Body of pancreas (tissue), 4 donors: ENCODE results near the gene SYNGR3. TPM values are rescaled to one million over a fixed set of nuclear protein-coding genes. Genes with fewer than 3 reads are reported as not detected.

Experiments
- ATAC-seq: fragments of 150-250 bp; one replicate; pipeline ENCODE4 v1.9.1; 2016
- DNase-seq, 4 donors: peaks; one replicate each; pipeline ENCODE4 v3.0.0-alpha.2; 2019
- H3K27ac ChIP-seq, 4 donors: fragments of 200-600 bp; sonication (generic); 1 replicate in 3 of 4; 2 replicates in 1 of 4; pipeline versions ENCODE4 v1.5.1 to v1.6.1; 2016 to 2019; ENCODE audit warnings: mild to moderate bottlenecking in 1 of 4, mixed read lengths in 1 of 4, moderate library complexity in 1 of 4
- H3K27me3 ChIP-seq, 2 donors: fragments of 200-600 bp; sonication (generic); one replicate each; pipeline ENCODE4 v1.6.0; 2016; ENCODE audit warnings: mild to moderate bottlenecking in 1 of 2
- H3K36me3 ChIP-seq, 2 donors: fragments of 200-600 bp; sonication (generic); replicated peaks in 1 of 2; 2 replicates each; pipeline ENCODE4 v1.5.1; 2016; ENCODE audit warnings: low read depth in 2 of 2; ENCODE audit not compliant: insufficient read depth in 1 of 2
- H3K4me1 ChIP-seq: fragments of 200-600 bp; sonication (generic); one replicate; pipeline ENCODE4 v1.6.0; 2016
- H3K4me3 ChIP-seq, 2 donors: fragments of 200-600 bp; sonication (generic); 1 replicate in 1 of 2; 2 replicates in 1 of 2; pipeline ENCODE4 v1.5.1; 2016 to 2019
- H3K9me3 ChIP-seq, 3 donors: fragments of 200-600 bp; sonication (generic); 1 replicate in 2 of 3; 2 replicates in 1 of 3; pipeline ENCODE4 v1.5.1; 2016
- CTCF ChIP-seq, 7 experiments: fragments of 450-650 bp in 4 of 7; fragments of 200-600 bp in 3 of 7; sonication (generic) in 3 of 7; IDR thresholded peaks; one replicate each; pipeline ENCODE4 v1.5.1; 2016 to 2019; ENCODE audit warnings: antibody characterized with exemption in 7 of 7
- POLR2A ChIP-seq, 3 donors: fragments of 450-650 bp; IDR thresholded peaks; one replicate each; pipeline ENCODE4 v1.6.1; 2016; ENCODE audit warnings: antibody characterized with exemption in 3 of 3, mild to moderate bottlenecking in 2 of 3
- WGBS, 2 donors: methylation state at CpG; one replicate each; pipeline ENCODE4 v1.1.5; 2017; 5-methylcytosine and 5-hydroxymethylcytosine counted together
- intact Hi-C: fragments of 100-400 bp; cut with DNase I; formaldehyde crosslinking; loops from one replicate; pipeline ENCODE4 v1.15.1; 2023
- total RNA-seq, 2 donors: library from RNA; depleted of rRNA; stranded (reverse); fragments of >200 nt; gene quantifications; one replicate each; pipeline ENCODE4 v1.1.0, GENCODE V29; 2016

SYNGR3 gene
- total RNA-seq, 2 donors from 2014 or later = 0.33 to 1.6 TPM

DNA sequence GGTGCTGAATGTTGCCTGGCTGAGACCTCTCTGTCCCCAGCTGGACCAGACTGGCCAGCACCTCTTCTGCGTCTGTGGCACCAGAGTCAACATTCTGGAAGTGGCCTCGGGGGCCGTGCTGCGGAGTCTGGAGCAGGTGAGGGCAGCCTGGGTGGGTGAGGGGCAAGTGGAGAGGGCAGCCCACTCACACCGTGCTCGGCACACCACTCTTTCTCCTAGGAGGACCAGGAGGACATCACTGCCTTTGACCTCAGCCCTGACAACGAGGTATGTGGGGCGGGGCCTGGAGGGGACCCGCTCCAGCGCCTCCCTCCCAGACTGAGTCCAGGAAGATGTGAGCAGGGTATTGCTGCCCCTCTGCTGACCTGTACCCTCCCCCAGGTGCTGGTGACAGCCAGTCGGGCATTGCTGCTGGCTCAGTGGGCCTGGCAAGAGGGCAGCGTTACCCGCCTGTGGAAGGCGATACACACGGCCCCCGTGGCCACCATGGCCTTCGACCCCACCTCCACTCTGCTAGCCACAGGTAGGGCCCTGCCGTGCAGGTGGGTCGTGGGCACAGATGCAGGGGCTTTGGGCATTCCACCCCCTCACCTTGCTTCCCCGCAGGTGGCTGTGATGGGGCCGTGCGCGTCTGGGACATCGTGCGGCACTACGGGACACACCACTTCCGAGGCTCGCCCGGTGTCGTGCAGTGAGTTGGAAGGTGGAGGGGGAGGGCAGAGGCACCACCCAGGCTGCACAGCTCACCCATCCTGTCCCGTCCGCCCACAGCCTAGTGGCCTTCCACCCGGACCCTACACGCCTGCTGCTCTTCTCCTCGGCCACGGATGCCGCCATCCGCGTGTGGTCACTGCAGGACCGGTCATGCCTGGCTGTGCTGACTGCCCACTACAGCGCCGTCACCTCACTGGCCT is 15.4 kb upstream of the SYNGR3 start:
- H3K4me3 ChIP-seq = no peak overlapping the region
- peaks cover 0 to 20% of the 10 kb centered on the region in 2 donors for H3K36me3 ChIP-seq
- TF ChIP-seq CTCF (IDR thresholded peaks at IDR 0.05) (no peak), POLR2A (IDR thresholded peaks at IDR 0.05) (no peak)
- peaks cover 39% of the 10 kb centered on the region for H3K4me1 ChIP-seq
- ATAC-seq (no peak), DNase-seq (no peak)
- intact Hi-C loops = no loop called here
- H3K27ac ChIP-seq = no peak overlapping the region
- H3K27me3 ChIP-seq = no peaks in the 10 kb centered on the region
- no peaks in the 10 kb centered on the region for H3K9me3 ChIP-seq
- WGBS, 2 donors = 88 to 91% methylated on average over 6 to 38 of the region's 42 CpGs

DNA sequence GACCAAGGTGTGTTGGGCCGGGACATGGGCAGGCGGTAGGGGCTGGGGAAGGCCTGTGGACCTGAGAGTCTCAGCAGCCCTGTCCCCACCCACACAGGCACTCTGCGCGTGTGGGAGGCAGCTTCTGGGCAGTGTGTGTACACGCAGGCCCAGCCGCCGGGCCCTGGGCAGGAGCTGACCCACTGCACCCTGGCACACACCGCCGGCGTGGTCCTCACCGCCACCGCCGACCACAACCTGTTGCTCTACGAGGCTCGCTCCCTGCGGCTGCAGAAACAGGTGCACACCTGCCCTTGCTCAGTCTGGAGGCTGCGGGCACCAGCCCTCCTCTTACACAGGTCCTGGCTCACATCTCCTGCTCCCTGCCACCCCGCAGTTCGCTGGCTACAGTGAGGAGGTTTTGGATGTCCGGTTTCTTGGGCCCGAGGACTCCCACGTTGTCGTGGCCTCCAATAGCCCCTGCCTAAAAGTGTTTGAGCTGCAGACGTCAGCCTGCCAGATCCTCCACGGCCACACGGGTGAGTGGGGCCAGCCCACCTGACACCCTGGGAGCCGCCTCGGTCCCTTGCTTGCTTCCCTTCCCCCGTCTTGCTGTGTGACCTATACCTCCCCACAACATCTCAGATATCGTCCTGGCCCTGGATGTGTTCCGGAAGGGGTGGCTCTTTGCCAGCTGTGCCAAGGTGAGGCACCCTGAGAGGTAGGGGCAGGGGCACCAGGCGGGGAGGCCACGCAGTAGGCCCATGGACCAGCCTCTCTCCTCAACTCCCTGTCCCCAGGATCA is 14.1 kb upstream of the SYNGR3 start:
- whole genome bisulfite sequencing, 2 donors = 86 to 88% methylated on average over 14 to 30 of the region's 33 CpGs

DNA sequence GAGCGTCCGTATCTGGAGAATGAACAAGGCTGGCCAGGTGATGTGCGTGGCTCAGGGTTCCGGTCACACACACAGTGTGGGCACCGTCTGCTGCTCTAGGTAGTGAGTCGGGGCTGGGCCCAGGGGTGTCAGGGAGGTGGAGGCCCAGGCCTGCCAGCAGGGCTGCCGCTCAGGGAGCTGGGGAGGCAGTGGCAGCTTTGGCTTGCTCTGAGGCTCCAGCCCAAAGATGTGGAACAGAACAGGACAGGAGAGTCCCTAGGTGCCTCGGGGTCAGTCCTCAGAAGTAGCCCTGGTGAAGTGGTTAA is 13.6 kb upstream of the SYNGR3 start:
- no peak for ATAC-seq
- Histone ChIP-seq H3K27me3 (no peaks in the 10 kb centered on the region), H3K4me1 (peaks cover 47% of the 10 kb centered on the region), H3K36me3 (peaks cover 0 to 20% of the 10 kb centered on the region in 2 donors), H3K4me3 (no peak overlapping the region), H3K9me3 (no peaks in the 10 kb centered on the region), H3K27ac (no peak overlapping the region)
- no peak for TF ChIP-seq POLR2A (IDR thresholded peaks at IDR 0.05)
- TF ChIP-seq CTCF (IDR thresholded peaks at IDR 0.05) = no peak
- 89 to 97% methylated on average over 7 to 8 of the region's 8 CpGs for WGBS, 2 donors
- intact Hi-C loops = no loop called here
- DNase-seq = no peak

More for the DNA sequence above, 14.1 kb upstream of the SYNGR3 start:
- ATAC-seq (no peak), DNase-seq (no peak)
- Histone ChIP-seq H3K27ac (no peak overlapping the region), H3K36me3 (peaks cover 0 to 20% of the 10 kb centered on the region in 2 donors), H3K4me1 (peaks cover 50% of the 10 kb centered on the region), H3K9me3 (no peaks in the 10 kb centered on the region), H3K4me3 (no peak overlapping the region), H3K27me3 (no peaks in the 10 kb centered on the region)
- no peak for TF ChIP-seq CTCF (IDR thresholded peaks at IDR 0.05)
- no peak for TF ChIP-seq POLR2A (IDR thresholded peaks at IDR 0.05)
- intact Hi-C loops = no loop called here

GRCh38 chr16:1976951-1977874 is 12.6 kb upstream of the SYNGR3 start:
- 89 to 91% methylated on average over 22 to 32 of the region's 33 CpGs for WGBS, 2 donors
- Histone ChIP-seq H3K27me3 (no peaks in the 10 kb centered on the region), H3K9me3 (no peaks in the 10 kb centered on the region), H3K36me3 (peaks cover 0 to 20% of the 10 kb centered on the region in 2 donors), H3K4me3 (no peak overlapping the region), H3K27ac (no peak overlapping the region), H3K4me1 (peaks cover 53% of the 10 kb centered on the region)
- ATAC-seq (no peak), DNase-seq (no peak)
- no peak for TF ChIP-seq CTCF (IDR thresholded peaks at IDR 0.05)
- TF ChIP-seq POLR2A (IDR thresholded peaks at IDR 0.05) = no peak
- intact Hi-C loops = no loop called here
